GM12878 (cell line): ENCODE measurements around the gene WWTR1. TPM values are rescaled to one million over a fixed set of nuclear protein-coding genes. Genes with fewer than 3 reads are reported as not detected.

ENCODE experiments used
- ATAC-seq: fragments of 200-7000 bp; cut with Tn5 transposase; 3 replicates; pipeline ENCODE4 v1.9.1; 2020; ENCODE audit warnings: mild to moderate bottlenecking, moderate library complexity
- BruUV-seq: library from RNA; stranded (reverse); fragments of 400-500 nt; replicated peaks from 2 replicates; lab custom pipeline; 2021; lab: Mats Ljungman, UMichigan
- CTCF ChIA-PET: fragments of 300-600 bp; sonication (Branson Sonifier 250); formaldehyde crosslinking; extraction: SDS; loops from one replicate; lab custom pipeline; 2021; ENCODE audit warnings: inconsistent platforms; lab: Yijun Ruan, JAX
- POLR2A ChIA-PET: fragments of 350-600 bp; formaldehyde crosslinking; extraction: SDS; loops from one replicate; lab custom pipeline; 2021; ENCODE audit warnings: inconsistent platforms; lab: Charles Lee
- RAD21 ChIA-PET: fragments of 300-600 bp; sonication (Branson Sonifier 250); formaldehyde crosslinking; loops from one replicate; lab custom pipeline; 2023; ENCODE audit warnings: antibody characterized with exemption; ENCODE audit not compliant: unreplicated experiment; lab: Charles Lee
- SMC1A ChIA-PET: fragments of 300-600 bp; sonication (Branson Sonifier 250); formaldehyde crosslinking; loops from one replicate; lab custom pipeline; 2023; ENCODE audit not compliant: unreplicated experiment, uncharacterized antibody; lab: Charles Lee
- DNase-seq: peaks from one replicate; pipeline ENCODE4 v3.0.0-alpha.2; 2011; ENCODE audit warnings: low read depth, low spot score
- FAIRE-seq: peaks from 3 replicates; lab custom pipeline; 2011; peaks lifted over from hg19 to GRCh38; lab: Jason Lieb, UNC
- H2AFZ ChIP-seq: 2 replicates; pipeline ENCODE4 v1.6.0; 2011; ENCODE audit warnings: low read depth, low read length, control low read depth; ENCODE audit not compliant: control insufficient read depth
- H3K27ac ChIP-seq: 2 replicates; pipeline ENCODE4 v1.5.1; 2011; ENCODE audit warnings: control low read depth; ENCODE audit not compliant: control insufficient read depth, insufficient read depth
- H3K27me3 ChIP-seq, 2 experiments: replicated peaks in 1 of 2; 2 replicates each; pipeline versions ENCODE4 v1.6.0 to v1.6.1; 2011; ENCODE audit warnings: low read length in 1 of 2; ENCODE audit not compliant: control insufficient read depth in 2 of 2, insufficient read depth in 2 of 2
- H3K36me3 ChIP-seq, 2 experiments: 2 replicates each; pipeline ENCODE4 v1.5.1; 2011; ENCODE audit warnings: low read length in 1 of 2; ENCODE audit not compliant: control insufficient read depth in 2 of 2, insufficient read depth in 2 of 2
- H3K4me1 ChIP-seq: 2 replicates; pipeline ENCODE4 v1.6.1; 2011; ENCODE audit warnings: mild to moderate bottlenecking, low read length, moderate library complexity, mixed read lengths; ENCODE audit not compliant: control insufficient read depth, insufficient read depth
- H3K4me2 ChIP-seq: 2 replicates; pipeline ENCODE4 v1.6.0; 2011; ENCODE audit warnings: control low read depth; ENCODE audit not compliant: control insufficient read depth, insufficient read depth
- H3K4me3 ChIP-seq: fragments of 200-600 bp; sonication (generic); 2 replicates; pipeline ENCODE4 v1.5.1; 2016
- H3K79me2 ChIP-seq: 2 replicates; pipeline ENCODE4 v1.6.0; 2011; ENCODE audit warnings: low read length; ENCODE audit not compliant: control insufficient read depth, insufficient read depth
- H3K9ac ChIP-seq: 2 replicates; pipeline ENCODE4 v1.8.0; 2011; ENCODE audit warnings: low read length, control low read depth, mixed read lengths; ENCODE audit not compliant: control insufficient read depth, insufficient read depth
- H3K9me3 ChIP-seq: replicated peaks from 3 replicates; pipeline ENCODE4 v1.5.1; 2011; ENCODE audit warnings: mild to moderate bottlenecking, low read length; ENCODE audit not compliant: control insufficient read depth, insufficient read depth
- H4K20me1 ChIP-seq: 2 replicates; pipeline ENCODE4 v1.6.0; 2011; ENCODE audit not compliant: control insufficient read depth, insufficient read depth
- CHD4 ChIP-seq: fragments of 200-600 bp; sonication (generic); IDR thresholded peaks from 2 replicates; pipeline ENCODE4 v1.6.1; 2016; ENCODE audit warnings: mild to moderate bottlenecking
- KDM1A ChIP-seq: fragments of 200-600 bp; sonication (generic); IDR thresholded peaks from 2 replicates; pipeline ENCODE4 v1.6.1; 2016; ENCODE audit warnings: borderline replicate concordance
- NFYB ChIP-seq: IDR thresholded peaks from 2 replicates; pipeline ENCODE4 v1.6.1; 2011; ENCODE audit warnings: low read depth, mild to moderate bottlenecking, low read length, improper control_type of control experiment, moderate library complexity; ENCODE audit not compliant: insufficient read depth
- PAX8 ChIP-seq: fragments of 450-650 bp; IDR thresholded peaks from 2 replicates; pipeline ENCODE4 v1.6.1; 2017; ENCODE audit warnings: mild to moderate bottlenecking, moderate library complexity
- PBX3 ChIP-seq: IDR thresholded peaks from 2 replicates; pipeline ENCODE4 v1.6.1; 2011; ENCODE audit warnings: mild to moderate bottlenecking, low read depth, low read length, moderate library complexity; ENCODE audit not compliant: insufficient replicate concordance
- PML ChIP-seq: IDR thresholded peaks from 2 replicates; pipeline ENCODE4 v1.6.1; 2012; ENCODE audit warnings: low read length, inconsistent platforms
- SPI1 ChIP-seq: IDR thresholded peaks from 2 replicates; pipeline ENCODE4 v1.6.1; 2011; ENCODE audit warnings: low read depth, mild to moderate bottlenecking, low read length, moderate library complexity, borderline replicate concordance; ENCODE audit not compliant: insufficient read depth
- WRNIP1 ChIP-seq: IDR thresholded peaks from 2 replicates; pipeline ENCODE4 v1.6.1; 2011; ENCODE audit warnings: low read depth, low read length, improper control_type of control experiment, borderline replicate concordance
- YY1 ChIP-seq: IDR thresholded peaks from 2 replicates; pipeline ENCODE4 v1.6.1; 2011; ENCODE audit warnings: low read depth, mild to moderate bottlenecking, low read length
- WGBS: methylation state at CpG from one replicate; pipeline ENCODE4 v1.1.6; 2016; ENCODE audit warnings: low lambda C conversion rate; ENCODE audit not compliant: insufficient replicate concordance, insufficient coverage; ENCODE audit errors: missing lambda C conversion rate; 5-methylcytosine and 5-hydroxymethylcytosine counted together
- in situ Hi-C: fragments of 300-500 bp; cut with MboI; formaldehyde crosslinking; loops from 9 replicates; pipeline ENCODE4 v1.14.3; 2018; ENCODE audit warnings: mixed read lengths
- intact Hi-C: fragments of 100-400 bp; cut with micrococcal nuclease; formaldehyde crosslinking; loops from one replicate; pipeline ENCODE4 v1.14.2; 2022; ENCODE audit not compliant: unreplicated experiment
- polyA plus RNA-seq, 11 experiments: library from polyadenylated mRNA; depleted of rRNA in 4 of 11; unstranded in 6 of 11; stranded (reverse) in 5 of 11; fragments of >200 nt; fragmentation: Nextera tagmentation in 4 of 11; fragmentation: Illumina TruSeq in 1 of 11; extraction: Ambion mirVana in 4 of 11; extraction: Trizol in 1 of 11; gene quantifications; 1 replicate in 1 of 11; 2 replicates in 10 of 11; pipeline versions ENCODE4 v1.2.1 to v1.2.3, GENCODE V29; 2011 to 2016; ENCODE audit warnings: inconsistent platforms in 2 of 11, missing spikeins in 2 of 11, low read depth in 1 of 11
- total RNA-seq, 4 experiments: library from RNA; depleted of rRNA in 3 of 4; stranded (reverse); fragments of >200 nt in 3 of 4; fragmentation: Illumina TruSeq in 1 of 4; extraction: Trizol in 1 of 4; gene quantifications; 2 replicates each; pipeline versions ENCODE4 v1.2.1 to v1.2.3, GENCODE V29; 2013 to 2021
- TF ChIP-seq, protein P1 (sequence below): fragments of 450-650 bp; IDR thresholded peaks from 2 replicates; pipeline ENCODE4 v1.6.1; 2017; ENCODE audit warnings: mild to moderate bottlenecking, low read depth, inconsistent platforms; ENCODE audit not compliant: poor library complexity, severe bottlenecking

The WWTR1 gene
- total and polyA plus RNA-seq, 10 of the 15 experiments (the other 5 are each of a cell fraction or from before 2014, with no cell fraction given): 2.5 to 18.5 (median 5.8) TPM

GRCh38 chr3:149496891-149497290 is 160.9 kb downstream of the WWTR1 start:
- CTCF ChIA-PET: interaction anchor here (0.6 to 3.2 kb wide), 9 partner anchors 8 to 351 kb away, joined by 3 to 27 read pairs (median 3); no protein-coding TSS in a partner anchor
- FAIRE-seq: no peak
- intact Hi-C loops: no loop called here
- Histone ChIP-seq H3K27ac (no peak overlapping the region), H3K36me3 (no peaks in the 10 kb centered on the region), H2AFZ (no peak overlapping the region), H3K79me2 (no peaks in the 10 kb centered on the region), H3K9me3 (no peaks in the 10 kb centered on the region), H3K4me1 (no peaks in the 10 kb centered on the region), H3K9ac (no peak overlapping the region), H4K20me1 (no peaks in the 10 kb centered on the region), H3K4me2 (no peak overlapping the region)
- no TSS peak for BruUV-seq
- RAD21 ChIA-PET: interaction anchor here (0.8 to 1.5 kb wide), 2 partner anchors 72 to 311 kb away, joined by 3 read pairs; no protein-coding TSS in a partner anchor
- POLR2A ChIA-PET: no interaction called here
- ATAC-seq: no peak
- DNase-seq: no peak
- in situ Hi-C loops: no loop called here
- no peak for TF ChIP-seq CHD4
- no peak for TF ChIP-seq PBX3
- no peak for TF ChIP-seq SPI1
- TF ChIP-seq PAX8: no peak
- TF ChIP-seq WRNIP1: no peak
- TF ChIP-seq NFYB: no peak
- TF ChIP-seq PML: no peak
- TF ChIP-seq KDM1A: no peak
- TF ChIP-seq, protein P1, sequence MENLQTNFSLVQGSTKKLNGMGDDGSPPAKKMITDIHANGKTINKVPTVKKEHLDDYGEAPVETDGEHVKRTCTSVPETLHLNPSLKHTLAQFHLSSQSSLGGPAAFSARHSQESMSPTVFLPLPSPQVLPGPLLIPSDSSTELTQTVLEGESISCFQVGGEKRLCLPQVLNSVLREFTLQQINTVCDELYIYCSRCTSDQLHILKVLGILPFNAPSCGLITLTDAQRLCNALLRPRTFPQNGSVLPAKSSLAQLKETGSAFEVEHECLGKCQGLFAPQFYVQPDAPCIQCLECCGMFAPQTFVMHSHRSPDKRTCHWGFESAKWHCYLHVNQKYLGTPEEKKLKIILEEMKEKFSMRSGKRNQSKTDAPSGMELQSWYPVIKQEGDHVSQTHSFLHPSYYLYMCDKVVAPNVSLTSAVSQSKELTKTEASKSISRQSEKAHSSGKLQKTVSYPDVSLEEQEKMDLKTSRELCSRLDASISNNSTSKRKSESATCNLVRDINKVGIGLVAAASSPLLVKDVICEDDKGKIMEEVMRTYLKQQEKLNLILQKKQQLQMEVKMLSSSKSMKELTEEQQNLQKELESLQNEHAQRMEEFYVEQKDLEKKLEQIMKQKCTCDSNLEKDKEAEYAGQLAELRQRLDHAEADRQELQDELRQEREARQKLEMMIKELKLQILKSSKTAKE: no peak
- no peak for TF ChIP-seq YY1
- TF ChIP-seq, all 136 proteins: peak for 0
- H3K27me3 ChIP-seq: no peaks in the 10 kb centered on the region; a peak in 1 of 4 replicates
- H3K4me3 ChIP-seq: no peak overlapping the region
- SMC1A ChIA-PET: interaction anchor here (2.0 kb wide), 1 partner anchor 274 kb away, joined by 7 read pairs; no protein-coding TSS in a partner anchor
- 65% methylated on average over 4 of the region's 4 CpGs for WGBS
